ENCODE measurements around the gene PALS1.

GRCh38 chr14:67199016-67199415 lies 42.2 kb upstream of the PALS1 start:
- no peak for TF ChIP-seq CTCF (IDR thresholded peaks at IDR 0.05; ENCODE audit: low read depth, low read length, poor library complexity, severe bottlenecking)
- TF ChIP-seq EZH2phosphoT487 (IDR thresholded peaks at IDR 0.05; ENCODE audit: borderline replicate concordance, low read length), result no peak
